ENCODE measurements around the gene PRKAR1B.

- TF ChIP-seq CTCF (IDR thresholded peaks at IDR 0.05 in 4 of 5, conservative IDR thresholded peaks at IDR 0.05 in 1 of 5) = no peak
- no peak for TF ChIP-seq POLR2A (IDR thresholded peaks at IDR 0.05)
Observed at GRCh38 chr7:664402-664775, 62.7 kb downstream of the PRKAR1B start.

All from gastrocnemius medialis (tissue), 4 donors.